Trophoblast cell (in vitro differentiated cells and primary cell): ENCODE data around the gene WTIP.

Source experiments
- DNase-seq, 2 donors: peaks; one replicate each; pipeline ENCODE4 v3.0.0-alpha.2; 2016
- H2AFZ ChIP-seq: 2 replicates; pipeline ENCODE4 v1.6.1; 2013; ENCODE audit warnings: low read length, moderate library complexity, mild to moderate bottlenecking; ENCODE audit not compliant: insufficient read depth, poor library complexity
- H2AK5ac ChIP-seq: 2 replicates; pipeline ENCODE4 v1.6.1; 2013; ENCODE audit warnings: mild to moderate bottlenecking, low read length
- H2BK120ac ChIP-seq: 2 replicates; pipeline ENCODE4 v1.6.1; 2013; ENCODE audit warnings: low read length, mild to moderate bottlenecking, moderate library complexity; ENCODE audit not compliant: insufficient read depth, poor library complexity
- H2BK12ac ChIP-seq: 2 replicates; pipeline ENCODE4 v1.6.1; 2013; ENCODE audit warnings: mild to moderate bottlenecking, low read length, moderate library complexity
- H2BK5ac ChIP-seq: 2 replicates; pipeline ENCODE4 v1.6.1; 2013; ENCODE audit warnings: low read length, low read depth, moderate library complexity, mild to moderate bottlenecking; ENCODE audit not compliant: poor library complexity
- H3K14ac ChIP-seq: 2 replicates; pipeline ENCODE4 v1.6.1; 2013; ENCODE audit warnings: mild to moderate bottlenecking, low read length
- H3K18ac ChIP-seq: 2 replicates; pipeline ENCODE4 v1.6.1; 2013; ENCODE audit warnings: mild to moderate bottlenecking, low read length
- H3K23ac ChIP-seq: 2 replicates; pipeline ENCODE4 v1.6.1; 2013; ENCODE audit warnings: low read length
- H3K27ac ChIP-seq: 2 replicates; pipeline ENCODE4 v1.5.1; 2013; ENCODE audit warnings: low read depth, mild to moderate bottlenecking, inconsistent platforms, low read length, moderate library complexity
- H3K27me3 ChIP-seq: 2 replicates; pipeline ENCODE4 v1.6.1; 2013; ENCODE audit warnings: inconsistent platforms, mild to moderate bottlenecking, low read length, moderate library complexity; ENCODE audit not compliant: insufficient read depth
- H3K36me3 ChIP-seq, 2 experiments: 1 replicate in 1 of 2; 2 replicates in 1 of 2; pipeline ENCODE4 v1.6.1; 2013; ENCODE audit warnings: low read length in 2 of 2, mild to moderate bottlenecking in 2 of 2, moderate library complexity in 1 of 2; ENCODE audit not compliant: insufficient read depth in 2 of 2, control insufficient read depth in 1 of 2
- H3K4ac ChIP-seq: 2 replicates; pipeline ENCODE4 v1.6.1; 2013; ENCODE audit warnings: low read depth, mild to moderate bottlenecking, low read length, moderate library complexity
- H3K4me1 ChIP-seq, 2 experiments: 1 replicate in 1 of 2; 2 replicates in 1 of 2; pipeline ENCODE4 v1.6.1; 2013; ENCODE audit warnings: low read length in 2 of 2, mild to moderate bottlenecking in 2 of 2, moderate library complexity in 1 of 2; ENCODE audit not compliant: insufficient read depth in 2 of 2, control insufficient read depth in 1 of 2
- H3K4me2 ChIP-seq: 2 replicates; pipeline ENCODE4 v1.6.1; 2013; ENCODE audit warnings: inconsistent platforms, mild to moderate bottlenecking, low read length, moderate library complexity
- H3K4me3 ChIP-seq: 2 replicates; pipeline ENCODE4 v1.5.1; 2013; ENCODE audit warnings: mild to moderate bottlenecking, low read depth, low read length, inconsistent platforms
- H3K79me1 ChIP-seq: one replicate; pipeline ENCODE4 v1.6.1; 2013; ENCODE audit warnings: low read length
- H3K79me2 ChIP-seq: 2 replicates; pipeline ENCODE4 v1.6.1; 2013; ENCODE audit warnings: low read length, mild to moderate bottlenecking; ENCODE audit not compliant: control insufficient read depth, insufficient read depth, poor library complexity
- H3K9ac ChIP-seq: 2 replicates; pipeline ENCODE4 v1.6.1; 2013; ENCODE audit warnings: mild to moderate bottlenecking, low read length
- H3K9me3 ChIP-seq: 2 replicates; pipeline ENCODE4 v1.6.1; 2013; ENCODE audit warnings: low read depth, mild to moderate bottlenecking, control low read depth, inconsistent platforms, low read length; ENCODE audit not compliant: insufficient read depth
- H4K12ac ChIP-seq: 2 replicates; pipeline ENCODE4 v1.6.1; 2013; ENCODE audit warnings: low read depth, mild to moderate bottlenecking, low read length, moderate library complexity
- H4K8ac ChIP-seq: 2 replicates; pipeline ENCODE4 v1.6.1; 2013; ENCODE audit warnings: low read depth, mild to moderate bottlenecking, low read length, moderate library complexity
- H4K91ac ChIP-seq: one replicate; pipeline ENCODE4 v1.6.1; 2013; ENCODE audit warnings: low read depth, mild to moderate bottlenecking, low read length, moderate library complexity
- WGBS: extraction: QIAGEN DNeasy Blood & Tissue Kit; methylation state at CpG from one replicate; pipeline ENCODE4 v1.1.7; 2013; ENCODE audit warnings: missing lambda C conversion rate; ENCODE audit not compliant: insufficient read length, insufficient coverage; ENCODE audit errors: extremely low coverage; 5-methylcytosine and 5-hydroxymethylcytosine counted together

The WTIP gene

DNA sequence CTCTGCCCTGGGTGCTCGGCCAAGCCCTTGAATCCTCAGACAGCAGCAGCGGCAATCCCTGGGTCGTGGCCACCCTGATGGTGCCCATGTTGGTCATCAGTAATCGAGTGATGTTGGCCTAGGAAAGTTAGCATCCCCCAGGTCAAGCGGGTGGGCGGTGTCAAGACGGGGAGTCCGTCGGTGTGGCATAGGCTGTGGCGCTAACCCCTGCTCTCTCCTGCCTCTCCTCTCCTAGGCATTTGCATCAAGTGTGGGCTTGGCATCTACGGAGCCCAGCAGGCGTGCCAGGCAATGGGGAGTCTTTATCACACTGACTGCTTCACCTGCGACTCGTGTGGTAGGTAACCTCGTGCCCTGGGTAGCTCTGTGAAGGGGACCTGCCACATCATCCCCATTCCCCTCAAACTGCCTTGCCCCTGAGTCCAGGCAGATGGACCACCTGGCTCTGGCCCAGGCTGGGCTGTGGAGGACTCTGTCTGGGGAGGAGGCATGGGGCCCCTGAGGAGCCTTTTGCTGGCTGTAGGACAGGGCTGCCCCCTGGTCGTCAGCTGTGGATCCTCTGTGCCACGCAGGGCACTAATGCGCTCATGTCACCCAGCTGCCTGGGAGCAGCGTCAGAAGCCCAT lies 8.7 kb downstream of the WTIP start:
- no peak overlapping the region for H4K12ac ChIP-seq

DNA sequence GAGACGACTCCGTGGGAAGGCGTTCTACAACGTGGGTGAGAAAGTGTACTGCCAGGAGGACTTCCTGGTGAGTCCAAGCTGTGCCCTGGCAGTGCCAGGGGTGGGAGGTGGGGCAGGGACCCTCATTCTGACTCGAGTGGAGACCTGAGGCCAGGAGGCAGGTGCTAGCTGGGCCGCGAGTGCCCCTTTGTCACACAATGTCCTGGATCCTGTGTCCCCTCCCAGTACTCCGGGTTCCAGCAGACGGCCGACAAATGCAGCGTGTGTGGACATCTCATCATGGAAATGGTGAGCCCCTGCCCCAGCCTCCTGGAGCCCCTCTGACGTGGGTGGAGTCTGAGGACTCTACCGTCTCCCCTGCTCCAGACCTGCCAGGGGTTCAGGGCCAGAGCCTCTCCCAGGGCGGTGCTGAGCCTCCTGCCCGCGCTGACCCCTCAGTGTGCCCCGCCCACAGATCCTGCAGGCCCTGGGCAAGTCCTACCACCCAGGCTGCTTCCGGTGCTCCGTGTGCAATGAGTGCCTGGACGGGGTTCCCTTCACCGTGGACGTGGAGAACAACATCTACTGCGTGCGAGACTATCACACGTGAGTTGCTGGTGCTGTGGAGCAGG lies 11.6 kb downstream of the WTIP start:
- Histone ChIP-seq H3K27me3 (no peaks in the 10 kb centered on the region), H3K27ac (no peak overlapping the region), H3K4me1 (peaks cover 0 to 3% of the 10 kb centered on the region in 2 experiments), H3K79me1 (no peaks in the 10 kb centered on the region), H4K12ac (no peak overlapping the region), H3K4ac (no peak overlapping the region), H2BK12ac (no peak overlapping the region), H3K36me3 (peaks cover 67 to 69% of the 10 kb centered on the region in 2 experiments), H2BK5ac (no peak overlapping the region), H4K91ac (no peak overlapping the region), H3K9me3 (peaks cover 1% of the 10 kb centered on the region), H2AFZ (no peak overlapping the region), H3K4me2 (no peak overlapping the region), H2BK120ac (no peak overlapping the region), H4K8ac (no peak overlapping the region), H3K18ac (no peak overlapping the region), H3K4me3 (no peak overlapping the region), H3K14ac (no peak overlapping the region), H3K23ac (no peak overlapping the region), H3K79me2 (no peaks in the 10 kb centered on the region), H3K9ac (no peak overlapping the region), H2AK5ac (no peak overlapping the region)
- no peak for DNase-seq
- no CpG with 5 or more reads among the region's 25 CpGs for WGBS

More for the DNA sequence above, 8.7 kb downstream of the WTIP start:
- DNase-seq = no peak
- no peak overlapping the region for H2AK5ac ChIP-seq
- H2BK120ac ChIP-seq = no peak overlapping the region
- H3K9ac ChIP-seq = no peak overlapping the region
- H2BK12ac ChIP-seq = no peak overlapping the region
- H3K36me3 ChIP-seq = peaks cover 45 to 50% of the 10 kb centered on the region in 2 experiments
- peaks cover 1% of the 10 kb centered on the region for H3K9me3 ChIP-seq
- no peak overlapping the region for H3K18ac ChIP-seq
- no peaks in the 10 kb centered on the region for H3K79me1 ChIP-seq
- H3K79me2 ChIP-seq = peaks cover 3% of the 10 kb centered on the region
- H3K4me2 ChIP-seq = no peak overlapping the region
- no peak overlapping the region for H2BK5ac ChIP-seq
- H3K4ac ChIP-seq = no peak overlapping the region
- H3K23ac ChIP-seq = no peak overlapping the region
- H4K91ac ChIP-seq = no peak overlapping the region
- no peaks in the 10 kb centered on the region for H3K27me3 ChIP-seq
- no peak overlapping the region for H2AFZ ChIP-seq
- H3K4me3 ChIP-seq = no peak overlapping the region
- H3K27ac ChIP-seq = no peak overlapping the region
- no CpG with 5 or more reads among the region's 19 CpGs for WGBS
- H4K8ac ChIP-seq = no peak overlapping the region
- H3K14ac ChIP-seq = no peak overlapping the region
- H3K4me1 ChIP-seq = peaks cover 0 to 4% of the 10 kb centered on the region in 2 experiments

DNA sequence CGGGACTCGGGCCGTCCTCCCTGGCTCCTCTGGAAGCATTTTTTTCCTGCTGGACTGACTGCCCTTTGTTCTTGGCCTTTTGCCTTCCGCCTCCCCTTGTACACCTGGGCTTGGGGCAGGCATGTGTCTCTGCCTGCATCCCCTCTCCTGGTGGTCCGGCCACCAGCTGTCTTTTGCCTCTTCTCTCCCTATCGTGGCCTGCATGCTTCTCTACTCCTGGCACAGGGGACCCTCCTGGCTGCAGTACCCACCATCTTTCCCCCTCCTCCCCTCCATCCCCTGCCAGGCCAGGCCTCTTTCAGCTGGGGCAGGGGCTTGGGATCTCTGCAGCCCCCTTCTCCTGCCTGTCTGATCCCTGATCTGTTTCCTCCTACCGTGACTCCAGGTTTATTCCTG lies 12.1 kb downstream of the WTIP start:
- Histone ChIP-seq H3K14ac (no peak overlapping the region), H2BK12ac (no peak overlapping the region), H3K4me2 (no peak overlapping the region), H2AFZ (no peak overlapping the region), H4K91ac (no peak overlapping the region), H2AK5ac (no peak overlapping the region), H3K27ac (no peak overlapping the region), H2BK120ac (no peak overlapping the region), H3K27me3 (no peaks in the 10 kb centered on the region), H3K79me2 (no peaks in the 10 kb centered on the region), H3K79me1 (no peaks in the 10 kb centered on the region), H3K36me3 (peaks cover 69 to 70% of the 10 kb centered on the region in 2 experiments), H3K9me3 (peaks cover 1% of the 10 kb centered on the region), H3K18ac (no peak overlapping the region), H3K4ac (no peak overlapping the region), H3K4me3 (no peak overlapping the region), H4K8ac (no peak overlapping the region), H4K12ac (no peak overlapping the region), H3K9ac (no peak overlapping the region), H3K4me1 (peaks cover 0 to 3% of the 10 kb centered on the region in 2 experiments), H3K23ac (no peak overlapping the region), H2BK5ac (no peak overlapping the region)
- WGBS = no CpG with 5 or more reads among the region's 7 CpGs
- DNase-seq = no peak

DNA sequence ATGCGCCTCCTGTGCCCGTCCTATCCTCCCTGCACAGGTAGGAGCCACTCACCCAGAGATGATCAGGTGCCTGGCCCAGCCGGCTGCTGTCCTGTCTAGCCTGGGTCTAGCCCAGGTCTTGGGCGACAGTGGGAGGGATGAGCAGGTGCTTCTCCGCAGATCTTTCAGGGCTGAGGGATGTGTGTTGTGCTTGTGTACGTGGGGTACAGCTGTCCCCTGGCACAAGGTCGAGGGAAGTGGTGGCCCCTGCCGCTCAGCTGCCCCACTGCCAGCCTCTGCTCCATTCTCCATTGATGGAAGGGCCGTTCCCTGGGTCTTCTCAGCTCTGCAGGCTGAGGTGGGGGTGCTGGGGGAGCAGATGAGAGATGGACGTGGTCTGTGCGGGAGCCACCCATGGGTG lies 13.0 kb downstream of the WTIP start:
- Histone ChIP-seq H4K12ac (no peak overlapping the region), H4K91ac (no peak overlapping the region), H2BK5ac (no peak overlapping the region), H3K36me3 (peaks cover 67 to 68% of the 10 kb centered on the region in 2 experiments), H3K4me1 (no peaks in the 10 kb centered on the region), H2BK120ac (no peak overlapping the region), H3K27me3 (no peaks in the 10 kb centered on the region), H3K4me2 (no peak overlapping the region), H3K23ac (no peak overlapping the region), H3K79me2 (no peaks in the 10 kb centered on the region), H2AK5ac (no peak overlapping the region), H3K4ac (no peak overlapping the region), H3K4me3 (no peak overlapping the region), H2AFZ (no peak overlapping the region), H2BK12ac (no peak overlapping the region), H4K8ac (no peak overlapping the region), H3K9me3 (no peaks in the 10 kb centered on the region), H3K27ac (no peak overlapping the region), H3K18ac (no peak overlapping the region), H3K14ac (no peak overlapping the region), H3K9ac (no peak overlapping the region), H3K79me1 (no peaks in the 10 kb centered on the region)
- no CpG with 5 or more reads among the region's 11 CpGs for WGBS
- DNase-seq = no peak
